Hepatocyte (in vitro differentiated cells): ENCODE results near the gene CNPY4. TPM values are rescaled to one million over a fixed set of nuclear protein-coding genes. Genes with fewer than 3 reads are reported as not detected.

ENCODE experiments used
- DNase-seq: peaks from one replicate; pipeline ENCODE4 v3.0.0-alpha.2; 2016; ENCODE audit warnings: low spot score
- H2AFZ ChIP-seq: fragments of 200-600 bp; sonication (generic); 2 replicates; pipeline ENCODE4 v1.6.0; 2016; ENCODE audit warnings: antibody characterized with exemption, mild to moderate bottlenecking
- H3K27ac ChIP-seq: fragments of 200-600 bp; sonication (generic); 2 replicates; pipeline ENCODE4 v1.5.1; 2016; ENCODE audit warnings: mild to moderate bottlenecking
- H3K27me3 ChIP-seq: fragments of 200-600 bp; sonication (generic); 2 replicates; pipeline ENCODE4 v1.6.1; 2016
- H3K36me3 ChIP-seq: fragments of 200-600 bp; sonication (generic); replicated peaks from 2 replicates; pipeline ENCODE4 v1.5.1; 2016; ENCODE audit warnings: low read depth; ENCODE audit not compliant: insufficient read depth
- H3K4me1 ChIP-seq: fragments of 200-600 bp; sonication (generic); 2 replicates; pipeline ENCODE4 v1.5.1; 2016; ENCODE audit warnings: mild to moderate bottlenecking, moderate library complexity; ENCODE audit not compliant: insufficient read depth
- H3K4me2 ChIP-seq: fragments of 200-600 bp; sonication (generic); 2 replicates; pipeline ENCODE4 v1.6.0; 2016
- H3K4me3 ChIP-seq: fragments of 200-600 bp; sonication (generic); 2 replicates; pipeline ENCODE4 v1.5.1; 2016; ENCODE audit warnings: mild to moderate bottlenecking
- H3K79me2 ChIP-seq: fragments of 200-600 bp; sonication (generic); 2 replicates; pipeline ENCODE4 v1.6.0; 2017; ENCODE audit warnings: mild to moderate bottlenecking
- H3K9me2 ChIP-seq: fragments of 200-600 bp; sonication (generic); replicated peaks from 2 replicates; pipeline ENCODE4 v1.6.0; 2017; ENCODE audit warnings: mild to moderate bottlenecking; ENCODE audit not compliant: insufficient read depth
- H3K9me3 ChIP-seq: fragments of 200-600 bp; sonication (generic); 2 replicates; pipeline ENCODE4 v1.5.1; 2016; ENCODE audit warnings: low read depth, mild to moderate bottlenecking
- H4K20me1 ChIP-seq: fragments of 200-600 bp; sonication (generic); 2 replicates; pipeline ENCODE4 v1.6.0; 2016; ENCODE audit warnings: mild to moderate bottlenecking; ENCODE audit not compliant: insufficient read depth, poor library complexity, severe bottlenecking
- EZH2 ChIP-seq: fragments of 200-600 bp; sonication (generic); IDR thresholded peaks from 2 replicates; pipeline ENCODE4 v1.6.1; 2016; ENCODE audit warnings: antibody characterized with exemption, mild to moderate bottlenecking, borderline replicate concordance
- EZH2phosphoT487 ChIP-seq: fragments of 200-600 bp; sonication (generic); IDR thresholded peaks from one replicate; pipeline ENCODE4 v1.6.1; 2018; ENCODE audit warnings: antibody characterized with exemption, mild to moderate bottlenecking, low read depth, moderate library complexity; ENCODE audit not compliant: unreplicated experiment, severe bottlenecking
- WGBS: methylation state at CpG from one replicate; pipeline ENCODE4 v1.1.6; 2016; ENCODE audit warnings: low lambda C conversion rate; ENCODE audit errors: missing lambda C conversion rate; 5-methylcytosine and 5-hydroxymethylcytosine counted together
- polyA plus RNA-seq: library from polyadenylated mRNA; unstranded; fragments of >200 nt; fragmentation: Nextera tagmentation; extraction: Ambion mirVana; gene quantifications from 2 replicates; pipeline ENCODE4 v1.2.1, GENCODE V29; 2016
- total RNA-seq: library from RNA; depleted of rRNA; stranded (reverse); fragments of >200 nt; gene quantifications from 2 replicates; pipeline ENCODE4 v1.2.3, GENCODE V29; 2014
- TF ChIP-seq, protein P1 (sequence below): fragments of 200-600 bp; sonication (generic); IDR thresholded peaks from 2 replicates; pipeline ENCODE4 v1.5.1; 2016; ENCODE audit warnings: antibody characterized with exemption, mild to moderate bottlenecking; ENCODE audit not compliant: poor library complexity

The CNPY4 gene
- total and polyA plus RNA-seq, 2 experiments from 2014 or later = 27.4 to 28.1 TPM

DNA sequence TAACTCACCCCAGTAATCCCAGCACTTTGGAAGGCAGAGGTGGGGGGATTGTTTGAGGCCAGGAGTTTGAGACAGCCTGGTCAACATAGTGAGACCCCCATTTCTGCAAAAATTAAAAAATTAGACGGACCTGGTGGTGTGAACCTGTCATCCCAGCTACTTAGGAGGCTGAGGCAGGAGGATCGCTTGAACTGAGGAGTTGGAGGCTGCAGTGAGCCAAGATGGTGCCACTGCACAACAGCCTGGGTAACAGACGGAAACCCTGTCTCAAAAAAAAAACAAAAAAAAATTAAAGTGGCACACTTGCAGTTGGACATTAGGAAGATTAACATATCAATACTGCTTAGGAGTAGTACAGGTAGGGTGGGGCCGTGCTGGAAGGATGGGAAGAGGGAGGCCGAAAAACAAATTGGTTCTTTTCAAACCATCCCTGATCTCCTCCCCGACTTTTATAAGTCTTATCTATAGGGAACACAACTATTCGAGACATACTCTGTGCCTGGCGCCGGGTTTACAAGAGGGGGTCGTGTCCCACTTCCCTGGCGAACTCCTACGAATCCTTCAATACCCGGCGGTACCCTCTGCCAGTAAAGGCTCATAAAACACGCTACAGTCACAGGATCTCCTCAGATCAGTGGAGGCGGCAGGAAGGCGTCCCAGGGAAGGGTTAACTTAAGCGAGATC is 904 bp upstream of the CNPY4 start:
- peak overlapping the region; percentile 72 for H3K4me2 ChIP-seq
- peaks cover 25% of the 10 kb centered on the region for H3K79me2 ChIP-seq
- no peaks in the 10 kb centered on the region for H3K36me3 ChIP-seq
- no peaks in the 10 kb centered on the region for H4K20me1 ChIP-seq
- peak overlapping the region; percentile 90 for H3K27ac ChIP-seq
- H3K27me3 ChIP-seq = no peaks in the 10 kb centered on the region
- peaks cover 12% of the 10 kb centered on the region for H3K4me1 ChIP-seq
- peak overlapping the region; percentile 85 for H3K4me3 ChIP-seq
- no peaks in the 10 kb centered on the region for H3K9me3 ChIP-seq
- DNase-seq = peak; percentile 69
- H2AFZ ChIP-seq = peak overlapping the region; percentile 47
- H3K9me2 ChIP-seq = no peaks in the 10 kb centered on the region
- TF ChIP-seq EZH2 (no peak), EZH2phosphoT487 (no peak)
- TF ChIP-seq, protein P1, sequence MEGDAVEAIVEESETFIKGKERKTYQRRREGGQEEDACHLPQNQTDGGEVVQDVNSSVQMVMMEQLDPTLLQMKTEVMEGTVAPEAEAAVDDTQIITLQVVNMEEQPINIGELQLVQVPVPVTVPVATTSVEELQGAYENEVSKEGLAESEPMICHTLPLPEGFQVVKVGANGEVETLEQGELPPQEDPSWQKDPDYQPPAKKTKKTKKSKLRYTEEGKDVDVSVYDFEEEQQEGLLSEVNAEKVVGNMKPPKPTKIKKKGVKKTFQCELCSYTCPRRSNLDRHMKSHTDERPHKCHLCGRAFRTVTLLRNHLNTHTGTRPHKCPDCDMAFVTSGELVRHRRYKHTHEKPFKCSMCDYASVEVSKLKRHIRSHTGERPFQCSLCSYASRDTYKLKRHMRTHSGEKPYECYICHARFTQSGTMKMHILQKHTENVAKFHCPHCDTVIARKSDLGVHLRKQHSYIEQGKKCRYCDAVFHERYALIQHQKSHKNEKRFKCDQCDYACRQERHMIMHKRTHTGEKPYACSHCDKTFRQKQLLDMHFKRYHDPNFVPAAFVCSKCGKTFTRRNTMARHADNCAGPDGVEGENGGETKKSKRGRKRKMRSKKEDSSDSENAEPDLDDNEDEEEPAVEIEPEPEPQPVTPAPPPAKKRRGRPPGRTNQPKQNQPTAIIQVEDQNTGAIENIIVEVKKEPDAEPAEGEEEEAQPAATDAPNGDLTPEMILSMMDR = no peak
- 17% methylated on average over 18 of the region's 18 CpGs for WGBS

GRCh38 chr7:100119970-100120732 is 717 bp downstream of the CNPY4 start:
- Histone ChIP-seq H3K4me3 (peak overlapping the region; percentile 51), H2AFZ (peak overlapping the region; percentile 47), H3K27me3 (no peaks in the 10 kb centered on the region), H3K4me2 (peak overlapping the region; percentile 72), H3K9me3 (no peaks in the 10 kb centered on the region), H3K4me1 (peaks cover 15% of the 10 kb centered on the region), H3K79me2 (peaks cover 25% of the 10 kb centered on the region), H4K20me1 (no peaks in the 10 kb centered on the region), H3K9me2 (no peaks in the 10 kb centered on the region), H3K27ac (peak overlapping the region; percentile 90), H3K36me3 (no peaks in the 10 kb centered on the region)
- no peak for TF ChIP-seq EZH2
- TF ChIP-seq EZH2phosphoT487 = no peak
- TF ChIP-seq, protein P1 = no peak
- DNase-seq = peak; percentile 64
- 20% methylated on average over 19 of the region's 19 CpGs for WGBS

DNA sequence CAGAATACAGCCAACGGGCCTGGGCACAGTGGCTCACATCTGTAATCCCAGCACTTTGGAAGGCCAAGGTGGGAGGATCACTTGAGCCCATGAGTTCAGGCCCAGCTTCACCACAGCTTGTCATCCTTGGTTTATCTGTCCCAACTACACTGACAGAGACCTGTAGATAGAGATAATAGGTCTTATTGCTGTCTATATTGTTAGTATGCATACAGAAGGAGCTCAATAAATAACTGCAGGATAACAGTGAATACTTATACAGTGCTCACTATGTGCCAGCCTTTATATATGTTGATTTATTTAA is 1.3 kb downstream of the CNPY4 start:
- Histone ChIP-seq H3K36me3 (no peaks in the 10 kb centered on the region), H3K27ac (peak overlapping the region; percentile 90), H3K9me2 (no peaks in the 10 kb centered on the region), H3K79me2 (peaks cover 25% of the 10 kb centered on the region), H4K20me1 (no peaks in the 10 kb centered on the region), H3K9me3 (no peaks in the 10 kb centered on the region), H3K4me2 (peak overlapping the region; percentile 72), H3K27me3 (no peaks in the 10 kb centered on the region), H2AFZ (peak overlapping the region; percentile 47), H3K4me3 (peak overlapping the region; percentile 51), H3K4me1 (peaks cover 18% of the 10 kb centered on the region)
- no peak for DNase-seq
- 33% methylated on average over 1 of the region's 1 CpG for WGBS
- TF ChIP-seq, protein P1 = no peak
- no peak for TF ChIP-seq EZH2phosphoT487
- TF ChIP-seq EZH2 = no peak
